Chondrocyte (in vitro differentiated cells): ENCODE data around the gene RAB26. TPM values are rescaled to one million over a fixed set of nuclear protein-coding genes. Genes with fewer than 3 reads are reported as not detected.
"Not testable (repeated sequence)": the region's sequence is repeated elsewhere in the genome, so short reads cannot be mapped to it uniquely, and the experiment has no call there.

Experiments used
- DNase-seq: peaks from one replicate; pipeline ENCODE4 v3.0.0; 2021; ENCODE audit warnings: mixed read lengths, low spot score
- H3K27ac Mint-ChIP-seq: one replicate; pipeline ENCODE4 v1.8.0; 2021; ENCODE audit warnings: mild to moderate bottlenecking, moderate library complexity, mixed read lengths; ENCODE audit not compliant: unreplicated experiment
- H3K27me3 Mint-ChIP-seq: 2 replicates; pipeline ENCODE4 v1.8.0; 2021; ENCODE audit warnings: low read depth, mixed read lengths
- H3K36me3 Mint-ChIP-seq: 2 replicates; pipeline ENCODE4 v1.8.0; 2021; ENCODE audit warnings: low read depth, mixed read lengths
- H3K4me1 Mint-ChIP-seq: 2 replicates; pipeline ENCODE4 v1.8.0; 2021; ENCODE audit warnings: low read depth, mild to moderate bottlenecking, mixed read lengths
- H3K4me3 Mint-ChIP-seq: one replicate; pipeline ENCODE4 v1.8.0; 2021; ENCODE audit warnings: mild to moderate bottlenecking, moderate library complexity, mixed read lengths; ENCODE audit not compliant: unreplicated experiment
- H3K9me3 Mint-ChIP-seq: 2 replicates; pipeline ENCODE4 v1.8.0; 2021; ENCODE audit warnings: low read depth, mixed read lengths
- CTCF ChIP-seq: fragments of 200-600 bp; sonication (generic); IDR thresholded peaks from 2 replicates; pipeline ENCODE4 v1.5.0; 2021; ENCODE audit warnings: antibody characterized with exemption, mild to moderate bottlenecking, moderate library complexity
- microRNA-seq: library from miRNA; unstranded; fragments of <30 nt; microRNA quantifications from one replicate; pipeline ENCODE4 v1.2.0, GENCODE V29; 2020; ENCODE audit warnings: borderline number of aligned reads
- total RNA-seq: library from RNA; stranded (reverse); gene quantifications from 3 replicates; pipeline ENCODE4 v1.2.1, GENCODE V29; 2021

The RAB26 gene
- total RNA-seq, 1 donor from 2014 or later: 0.80 TPM

GRCh38 chr16:2199621-2200139 is 51.3 kb downstream of the RAB26 start:
- Mint-ChIP-seq H3K4me3 (no peak overlapping the region), H3K36me3 (no peaks in the 10 kb centered on the region), H3K27me3 (peaks cover 7% of the 10 kb centered on the region), H3K4me1 (peaks cover 8% of the 10 kb centered on the region), H3K9me3 (no peaks in the 10 kb centered on the region), H3K27ac (no peak overlapping the region)
- no peak for DNase-seq
- TF ChIP-seq CTCF: no peak

GRCh38 chr16:2200313-2200712 is 51.9 kb downstream of the RAB26 start:
- Mint-ChIP-seq H3K4me1 (peaks cover 5% of the 10 kb centered on the region), H3K4me3 (no peak overlapping the region), H3K36me3 (no peaks in the 10 kb centered on the region)

GRCh38 chr16:2203119-2203688 is 54.8 kb downstream of the RAB26 start:
- not testable (repeated sequence) for H3K9me3 Mint-ChIP-seq, H3K36me3 Mint-ChIP-seq, DNase-seq, H3K4me3 Mint-ChIP-seq, H3K27me3 Mint-ChIP-seq, H3K27ac Mint-ChIP-seq
- peaks cover 20% of the 10 kb centered on the region for H3K4me1 Mint-ChIP-seq

More at GRCh38 chr16:2200313-2200712, 51.9 kb downstream of the RAB26 start:
- Mint-ChIP-seq H3K27ac (no peak overlapping the region), H3K27me3 (peaks cover 3% of the 10 kb centered on the region), H3K9me3 (no peaks in the 10 kb centered on the region)
- DNase-seq: no peak
- no peak for TF ChIP-seq CTCF

Small RNAs within 50 kb of the gene (microRNA-seq; reads per million reads assigned to microRNA genes)
- gene MIR3180-5 (not detected), gene MIR4516 (not detected), gene MIR6511B1 (not detected)

Other genes starting within 250 kb of the RAB26 start
- not detected in 3 replicates for gene HS3ST6, start 230.2 kb upstream of the RAB26 start, total RNA-seq
- 18.3 to 19.1 TPM (median 18.8 TPM) in 3 replicates for gene MSRB1, start 205.4 kb upstream of the RAB26 start, total RNA-seq
- gene RPL3L, start 193.9 kb upstream of the RAB26 start, total RNA-seq: not detected in 3 replicates
- 97.9 to 131 TPM (median 110 TPM) in 3 replicates for gene NDUFB10, start 189.1 kb upstream of the RAB26 start, total RNA-seq
- gene RPS2, start 183.8 kb upstream of the RAB26 start, total RNA-seq: 1,605 to 1,878 TPM (median 1,662 TPM) in 3 replicates
- not detected in 3 replicates for gene RNF151, start 181.8 kb upstream of the RAB26 start, total RNA-seq
- 20.9 to 40.1 TPM (median 21.6 TPM) in 3 replicates for gene TBL3, start 176.6 kb upstream of the RAB26 start, total RNA-seq
- 0.25 to 0.48 TPM (median 0.26 TPM) in 3 replicates for gene NOXO1, start 167.2 kb upstream of the RAB26 start, total RNA-seq
- 17.0 to 19.7 TPM (median 17.5 TPM) in 3 replicates for gene GFER, start 164.4 kb upstream of the RAB26 start, total RNA-seq
- gene SYNGR3, start 158.7 kb upstream of the RAB26 start, total RNA-seq: 0.39 to 0.74 TPM (median 0.67 TPM) in 3 replicates
- 39.0 to 43.4 TPM (median 41.7 TPM) in 3 replicates for gene ZNF598, start 138.8 kb upstream of the RAB26 start, total RNA-seq
- 1.1 to 3.7 TPM (median 2.5 TPM) in 3 replicates for gene NPW, start 128.8 kb upstream of the RAB26 start, total RNA-seq
- 61.5 to 89.4 TPM (median 87.0 TPM) in 3 replicates for gene NHERF2, start 121.7 kb upstream of the RAB26 start, total RNA-seq
- gene NTHL1, start 100.8 kb upstream of the RAB26 start, total RNA-seq: 12.6 to 15.4 TPM (median 14.2 TPM) in 3 replicates
- 107 to 158 TPM (median 108 TPM) in 3 replicates for gene TSC2, start 100.6 kb upstream of the RAB26 start, total RNA-seq
- 131 to 230 TPM (median 216 TPM) in 3 replicates for gene PKD1, start 12.7 kb upstream of the RAB26 start, total RNA-seq
- gene TRAF7, start 7.2 kb downstream of the RAB26 start, total RNA-seq: 62.1 to 71.3 TPM (median 63.4 TPM) in 3 replicates
- gene CASKIN1, start 48.0 kb downstream of the RAB26 start, total RNA-seq: 1.3 to 3.6 TPM (median 2.3 TPM) in 3 replicates
- gene MLST8, start 56.8 kb downstream of the RAB26 start, total RNA-seq: 37.1 to 41.4 TPM (median 39.3 TPM) in 3 replicates
- 5.4 to 7.3 TPM (median 6.9 TPM) in 3 replicates for gene BRICD5, start 62.2 kb downstream of the RAB26 start, total RNA-seq
- 15.6 to 21.1 TPM (median 16.0 TPM) in 3 replicates for gene PGP, start 66.2 kb downstream of the RAB26 start, total RNA-seq
- 18.7 to 25.7 TPM (median 20.7 TPM) in 3 replicates for gene E4F1, start 75.0 kb downstream of the RAB26 start, total RNA-seq
- gene DNASE1L2, start 87.8 kb downstream of the RAB26 start, total RNA-seq: 0.97 to 1.6 TPM (median 1.2 TPM) in 3 replicates
- gene ECI1, start 103.0 kb downstream of the RAB26 start, total RNA-seq: 25.5 to 45.4 TPM (median 44.5 TPM) in 3 replicates
- 109 to 122 TPM (median 111 TPM) in 3 replicates for gene RNPS1, start 119.5 kb downstream of the RAB26 start, total RNA-seq
- gene ABCA3, start 192.1 kb downstream of the RAB26 start, total RNA-seq: 16.3 to 27.3 TPM (median 26.0 TPM) in 3 replicates